Activated CD4-positive, CD25-positive, alpha-beta regulatory T cell treated with anti-CD3 and anti-CD28 coated beads, Interleukin-2, amount 50 U/mL, for 24 hours (primary cell): ENCODE data around the gene PRKCE.
"Not testable (repeated sequence)": the region's sequence is repeated elsewhere in the genome, so short reads cannot be mapped to it uniquely, and the experiment has no call there.

Source experiments
- ATAC-seq, 2 donors: fragments of 150-1000 bp; cut with Tn5 transposase; one replicate each; pipeline ENCODE4 v1.10.0; 2021; ENCODE audit warnings: mild to moderate bottlenecking in 1 of 2, moderate library complexity in 1 of 2

Gene PRKCE

DNA sequence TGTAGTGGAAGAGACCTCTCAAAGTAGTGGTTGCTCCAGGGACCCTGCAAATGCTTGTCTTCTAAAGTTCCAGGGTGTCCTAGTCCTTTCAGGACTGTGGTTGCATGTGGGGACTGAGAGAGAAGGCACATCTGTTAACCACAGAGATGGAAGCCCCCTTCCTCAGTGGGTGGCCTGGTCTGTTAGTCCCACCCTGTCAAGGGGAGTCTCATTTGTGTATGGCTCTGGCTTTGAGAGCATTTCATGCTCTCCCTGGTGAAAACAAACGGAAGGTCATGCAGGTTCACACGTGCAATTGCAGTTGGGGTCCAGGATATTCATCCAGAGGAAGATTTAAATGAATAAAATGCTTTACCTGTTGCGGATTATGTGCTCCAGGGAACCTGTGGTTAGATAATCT is 219.6 kb downstream of the PRKCE start:
- no peak for ATAC-seq

DNA sequence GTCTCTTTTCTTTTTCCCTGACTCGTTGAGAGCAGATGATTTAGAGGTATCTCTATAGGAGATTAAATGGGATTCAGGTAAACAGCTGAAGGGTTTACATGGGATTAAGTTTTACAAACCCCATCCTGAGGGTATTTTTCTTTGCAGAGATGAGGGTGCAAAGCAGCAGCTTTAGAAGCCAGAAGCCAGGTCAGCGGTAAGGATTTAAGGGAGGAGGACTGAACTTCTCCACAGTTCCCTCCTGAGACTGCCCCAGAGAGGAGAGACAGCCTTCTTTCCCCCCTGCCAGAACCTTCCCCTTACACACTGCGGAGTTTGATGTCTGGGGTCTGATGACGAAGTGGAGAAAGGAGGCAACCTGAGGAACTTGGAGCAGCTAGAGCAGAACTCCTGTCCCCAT is 220.1 kb downstream of the PRKCE start:
- no peak for ATAC-seq

DNA sequence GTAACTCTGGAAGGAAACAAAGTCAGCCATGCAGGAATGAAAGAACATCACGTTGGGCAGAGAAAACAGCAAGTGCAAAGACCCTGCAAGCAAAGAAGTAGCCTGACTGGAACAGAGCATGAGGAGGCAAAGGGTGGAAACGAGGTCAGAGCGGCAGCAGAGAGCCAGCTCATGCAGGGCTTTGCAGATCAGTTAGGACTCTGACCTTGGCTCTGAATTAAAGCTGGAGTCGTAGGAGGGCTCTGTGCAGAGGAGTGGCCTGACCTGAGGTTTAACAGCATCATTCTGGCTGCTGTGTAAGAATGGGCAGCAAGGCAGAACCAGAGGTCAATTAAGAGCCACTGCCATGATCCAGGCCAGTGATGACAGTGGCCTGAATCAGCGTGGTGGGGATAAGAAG is 220.7 kb downstream of the PRKCE start:
- no peak for ATAC-seq

DNA sequence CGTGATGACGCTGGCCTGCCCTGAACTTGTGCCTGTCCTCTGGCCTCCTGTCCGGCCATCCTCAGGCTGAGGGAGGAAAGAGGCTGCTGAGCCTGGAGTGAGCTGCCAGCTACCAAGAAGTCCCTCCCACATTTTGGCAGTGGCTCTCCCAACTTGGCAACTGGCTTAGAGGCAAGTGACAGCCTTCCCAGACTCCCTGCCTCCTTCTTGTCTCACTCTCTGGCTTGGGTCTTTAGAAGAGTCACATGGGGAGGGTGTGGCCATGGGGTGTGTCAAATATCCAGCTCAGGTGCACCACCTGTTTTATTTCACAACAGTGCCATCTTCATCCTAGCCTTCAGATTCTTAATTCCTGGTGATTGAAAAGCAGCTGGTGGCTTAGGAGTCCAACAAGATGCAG is 222.9 kb downstream of the PRKCE start:
- no peak for ATAC-seq

DNA sequence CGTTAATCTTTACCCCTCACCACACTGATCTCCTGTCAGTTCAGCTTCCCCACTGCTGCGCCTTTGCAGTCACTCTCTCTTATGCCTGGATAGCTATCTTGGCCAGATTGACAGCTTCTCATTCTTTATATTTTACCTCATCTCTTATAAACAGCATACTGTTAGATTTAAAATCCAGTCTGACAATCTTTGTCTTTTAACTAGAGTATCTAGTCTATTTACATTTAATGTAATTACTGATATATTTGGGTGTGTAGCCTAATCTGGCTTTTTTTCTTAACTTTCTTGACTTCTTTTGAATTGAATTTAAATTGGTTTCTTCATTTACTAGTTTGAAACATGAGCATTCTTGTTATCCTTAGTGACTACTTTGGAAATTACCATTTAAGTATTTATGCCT is 225.1 kb downstream of the PRKCE start:
- no peak for ATAC-seq

DNA sequence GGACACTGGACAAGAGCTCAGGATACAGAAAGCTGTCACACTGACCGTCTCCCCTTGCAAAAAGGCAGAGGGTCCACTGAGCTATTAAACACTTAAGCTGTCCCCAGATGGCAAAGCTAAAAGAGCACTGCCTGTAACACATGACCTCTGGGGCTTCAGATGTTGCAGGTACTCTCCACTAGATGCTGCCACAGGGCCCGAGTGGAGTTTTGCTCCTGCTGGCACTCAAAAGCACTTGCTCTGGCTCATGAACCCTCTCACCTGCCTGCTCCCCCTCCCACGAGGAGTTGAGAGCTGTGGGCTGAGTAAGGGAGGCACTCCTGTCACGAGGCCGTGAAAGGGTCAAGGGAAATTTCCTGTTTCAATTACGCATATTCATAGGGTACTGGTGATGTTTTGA is 227.9 kb downstream of the PRKCE start:
- no peak for ATAC-seq

DNA sequence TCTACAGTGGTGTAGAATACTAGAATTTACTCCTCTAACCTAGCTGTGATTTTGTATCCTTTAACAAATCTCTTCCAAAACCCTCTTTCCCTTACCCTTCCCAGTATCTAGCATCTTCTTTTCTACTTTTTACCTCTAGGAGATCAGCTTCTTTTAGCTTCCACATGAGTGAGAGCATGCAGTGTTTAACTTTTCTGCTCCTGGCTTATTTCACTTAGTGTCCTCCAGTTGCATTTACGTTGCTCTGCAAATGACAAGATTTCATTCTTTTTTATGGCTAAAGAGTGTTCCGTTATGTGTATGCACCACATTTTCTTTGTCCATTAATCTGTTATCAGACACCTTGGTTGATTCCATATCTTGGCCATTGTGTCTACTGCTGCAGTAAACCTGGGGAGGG is 228.5 kb downstream of the PRKCE start:
- no peak for ATAC-seq

DNA sequence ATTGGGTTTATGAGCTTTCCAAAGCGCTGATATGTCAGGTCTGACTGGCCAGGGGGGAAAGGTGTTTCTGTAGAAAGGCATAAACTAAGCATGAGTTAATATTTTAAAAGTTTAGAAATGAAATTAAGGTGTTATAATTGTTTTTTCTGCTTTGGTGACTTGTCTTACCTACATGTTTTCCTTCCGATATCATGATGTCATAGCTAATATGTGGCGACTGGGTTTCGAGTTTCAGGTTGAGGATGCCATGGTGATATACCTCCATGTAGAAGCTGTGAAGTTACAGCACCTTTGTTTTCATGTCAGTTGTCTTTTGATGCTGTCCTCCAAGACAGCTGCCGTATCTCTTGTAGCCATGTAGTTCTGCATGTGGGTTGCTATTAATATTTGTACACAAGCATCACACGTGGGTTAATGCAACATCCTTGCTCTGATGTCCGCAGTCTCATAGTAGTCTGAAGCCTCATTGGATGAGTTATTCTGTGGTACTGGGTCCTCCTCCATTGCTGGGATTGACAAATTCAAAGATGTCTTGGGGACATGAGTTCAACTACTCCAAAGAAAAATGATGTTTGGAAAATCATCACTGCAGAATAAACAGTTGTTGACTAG is 230.6 kb downstream of the PRKCE start:
- ATAC-seq: no peak

DNA sequence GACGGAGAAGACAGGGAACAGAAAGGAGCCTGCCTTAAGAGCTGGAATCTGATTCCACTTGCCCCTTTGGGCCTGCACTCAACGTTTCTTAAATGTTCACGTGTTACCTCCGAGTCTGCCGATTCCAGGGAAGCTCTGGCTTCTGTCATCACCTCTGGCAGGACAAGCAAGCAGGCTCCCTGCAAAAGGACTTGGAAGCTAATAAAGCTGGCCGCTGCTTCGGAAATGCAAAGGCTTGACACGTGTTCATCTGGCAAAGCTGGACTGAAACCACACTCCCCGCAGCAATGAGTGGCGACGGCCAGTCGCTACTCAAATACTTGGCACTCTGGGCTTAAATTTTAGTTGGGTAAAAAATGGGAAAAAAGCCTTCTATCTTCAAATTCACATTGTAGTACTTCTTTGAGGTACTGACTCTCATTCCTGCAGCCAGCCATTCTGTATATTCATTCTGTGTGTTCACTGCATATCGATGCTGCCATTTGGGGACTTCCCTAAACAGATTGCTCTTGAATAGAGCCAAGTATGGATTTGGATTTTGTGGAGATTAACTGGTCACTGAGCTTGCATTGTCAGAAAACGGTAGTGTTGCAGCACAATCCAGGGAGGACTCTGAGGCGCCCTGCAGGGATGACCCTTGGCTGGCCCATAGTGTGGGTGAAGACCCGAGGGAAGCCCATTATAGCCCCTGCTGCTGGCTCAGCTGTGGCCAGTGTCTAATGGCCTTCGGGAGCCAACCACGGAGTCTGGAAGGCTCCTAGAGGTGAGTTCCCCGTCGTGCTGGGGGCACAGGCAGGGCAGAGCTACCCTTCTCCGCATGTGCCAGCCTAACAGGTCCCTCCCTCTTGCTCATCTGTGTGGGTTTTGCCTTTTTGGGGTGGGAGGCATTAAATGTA is 231.5 kb downstream of the PRKCE start:
- no peak for ATAC-seq

DNA sequence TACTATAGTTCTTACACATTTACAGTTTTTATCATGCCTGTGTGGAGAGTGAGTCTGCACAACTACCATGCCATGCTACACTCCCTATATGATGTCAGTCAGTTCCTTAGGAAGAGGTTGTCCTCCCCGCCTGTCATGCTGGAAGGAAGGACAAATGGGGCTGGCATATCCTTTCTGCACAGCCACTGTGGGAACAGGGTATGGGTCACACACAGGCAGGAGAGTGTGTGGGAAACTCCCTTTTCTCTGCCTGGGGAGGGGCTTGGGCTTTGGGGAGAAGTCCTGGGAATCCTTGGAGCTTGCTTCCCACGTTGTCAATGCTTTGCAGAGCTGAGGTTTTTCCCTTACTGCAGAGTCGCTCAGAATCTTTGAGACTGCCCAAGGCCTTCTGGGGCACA is 232.1 kb downstream of the PRKCE start:
- ATAC-seq: no peak

DNA sequence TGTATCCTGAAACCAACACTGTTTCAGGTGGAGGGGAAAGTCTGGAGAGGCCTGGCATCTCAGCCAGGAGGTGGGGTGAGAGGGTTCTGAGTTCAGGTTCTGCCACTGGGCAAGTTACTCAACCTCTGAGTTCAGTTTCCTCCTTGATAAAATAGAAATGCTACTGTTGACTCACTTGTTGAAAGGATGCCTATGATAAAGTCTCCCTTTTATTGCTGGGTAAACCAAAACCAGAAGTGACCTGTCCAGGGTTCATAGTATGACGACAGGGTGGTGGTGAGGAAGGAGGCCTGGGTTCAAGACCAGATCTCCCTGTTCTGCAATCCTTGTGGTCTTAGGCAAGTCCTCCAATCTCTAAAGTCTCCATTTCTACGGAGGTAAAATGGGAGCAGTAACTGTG is 232.7 kb downstream of the PRKCE start:
- ATAC-seq: no peak

DNA sequence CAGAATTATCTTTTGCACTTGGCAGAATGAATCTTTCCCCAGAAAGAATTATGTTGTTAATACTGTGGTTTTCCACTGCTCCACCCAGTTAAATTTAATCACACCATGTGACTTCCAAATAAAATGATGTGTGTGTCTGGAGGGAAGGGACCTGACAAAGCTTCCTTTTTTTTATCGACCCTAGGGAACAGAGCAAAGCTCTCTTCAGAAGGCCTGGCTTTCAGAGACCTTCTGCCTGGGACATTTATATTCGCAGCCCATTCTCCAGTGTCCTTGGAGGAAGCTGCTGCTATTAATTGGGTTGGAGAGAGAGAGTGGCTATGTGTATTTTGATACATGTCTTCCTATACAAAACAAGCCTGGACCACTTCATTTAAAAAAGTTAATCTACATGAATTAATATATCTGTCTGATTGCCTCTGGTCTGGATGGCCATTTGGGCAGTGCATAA is 233.7 kb downstream of the PRKCE start:
- no peak for ATAC-seq

DNA sequence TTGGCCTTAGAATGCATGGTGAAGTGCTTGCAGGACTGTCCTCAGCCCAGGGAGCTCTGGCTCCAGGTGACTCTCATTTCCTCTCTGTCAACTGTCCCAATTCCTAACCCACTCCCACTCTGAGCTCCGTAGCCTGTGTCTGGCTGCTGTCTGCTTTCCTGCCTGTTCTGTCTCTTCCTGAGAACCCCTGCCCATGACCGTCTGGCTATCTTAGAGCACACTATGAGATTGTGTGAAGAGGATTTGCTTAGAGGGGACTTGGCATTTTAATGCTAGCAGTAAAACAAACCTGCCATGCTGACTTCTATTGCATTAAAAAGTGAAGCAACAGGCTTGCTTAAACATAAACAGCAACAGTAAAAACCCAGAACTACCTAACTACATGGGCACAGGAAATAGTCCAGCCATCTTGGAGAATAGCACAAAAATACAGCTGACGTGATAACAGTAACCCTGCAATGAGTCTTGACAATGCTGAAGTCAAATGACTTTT is 234.7 kb downstream of the PRKCE start:
- no peak for ATAC-seq

DNA sequence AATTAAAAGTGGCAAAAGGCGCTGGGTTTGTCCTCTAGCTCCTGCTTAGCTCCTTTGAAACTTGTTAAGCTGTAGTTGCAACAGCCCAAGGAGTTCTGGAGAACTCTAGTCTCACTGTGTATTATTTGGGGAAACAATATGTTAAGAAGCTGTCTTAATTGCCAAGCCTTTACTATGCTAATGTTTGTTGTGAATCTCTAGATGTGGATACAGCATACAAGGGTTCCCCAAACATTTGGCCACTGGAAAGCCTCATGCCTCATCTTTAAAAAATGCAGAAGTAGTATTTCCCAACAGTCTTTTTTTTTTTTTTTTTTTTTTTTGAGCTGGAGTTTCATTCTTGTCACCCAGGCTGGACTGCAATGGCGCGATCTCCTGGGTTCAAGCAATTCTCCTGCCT is 236.7 kb downstream of the PRKCE start:
- ATAC-seq: no peak

DNA sequence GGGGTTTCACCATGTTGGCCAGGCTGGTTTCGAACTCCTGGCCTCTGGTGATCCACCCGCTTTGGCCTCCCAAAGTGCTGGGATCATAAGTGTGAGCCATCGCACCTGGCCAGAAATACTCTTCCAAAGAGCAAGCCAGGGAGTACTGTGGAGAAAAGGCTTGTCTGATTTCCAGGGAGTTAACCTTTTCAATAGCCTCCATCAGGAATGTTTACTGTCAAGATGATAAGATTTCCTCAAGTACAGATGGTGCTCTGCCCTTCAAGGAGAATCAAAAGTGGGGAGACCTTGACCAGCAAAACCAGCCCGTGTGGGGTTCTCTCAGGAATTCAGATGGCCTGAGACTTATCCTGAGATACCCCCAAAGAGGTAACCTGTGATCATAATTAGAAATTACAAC is 237.2 kb downstream of the PRKCE start:
- ATAC-seq: no peak

DNA sequence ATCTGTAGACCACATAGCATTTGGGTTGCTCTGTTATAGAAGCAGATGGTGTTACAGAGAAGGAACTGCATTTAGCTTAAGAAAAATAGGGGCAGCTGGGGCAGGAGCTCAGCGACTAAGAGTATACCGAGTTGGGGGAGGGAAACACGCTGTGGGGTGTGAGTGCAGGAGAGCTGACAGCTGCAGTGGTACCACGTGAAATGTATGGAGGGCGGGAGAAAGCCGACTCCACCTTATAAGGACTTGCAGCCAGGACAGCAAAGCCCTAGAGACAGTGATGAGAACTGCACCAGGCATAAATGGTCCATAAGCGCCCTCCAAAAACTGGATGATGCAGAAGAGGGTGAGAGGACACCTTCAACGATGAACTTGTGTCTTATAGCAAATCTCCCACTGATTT is 237.6 kb downstream of the PRKCE start:
- ATAC-seq: peak; percentile 45 to 62

DNA sequence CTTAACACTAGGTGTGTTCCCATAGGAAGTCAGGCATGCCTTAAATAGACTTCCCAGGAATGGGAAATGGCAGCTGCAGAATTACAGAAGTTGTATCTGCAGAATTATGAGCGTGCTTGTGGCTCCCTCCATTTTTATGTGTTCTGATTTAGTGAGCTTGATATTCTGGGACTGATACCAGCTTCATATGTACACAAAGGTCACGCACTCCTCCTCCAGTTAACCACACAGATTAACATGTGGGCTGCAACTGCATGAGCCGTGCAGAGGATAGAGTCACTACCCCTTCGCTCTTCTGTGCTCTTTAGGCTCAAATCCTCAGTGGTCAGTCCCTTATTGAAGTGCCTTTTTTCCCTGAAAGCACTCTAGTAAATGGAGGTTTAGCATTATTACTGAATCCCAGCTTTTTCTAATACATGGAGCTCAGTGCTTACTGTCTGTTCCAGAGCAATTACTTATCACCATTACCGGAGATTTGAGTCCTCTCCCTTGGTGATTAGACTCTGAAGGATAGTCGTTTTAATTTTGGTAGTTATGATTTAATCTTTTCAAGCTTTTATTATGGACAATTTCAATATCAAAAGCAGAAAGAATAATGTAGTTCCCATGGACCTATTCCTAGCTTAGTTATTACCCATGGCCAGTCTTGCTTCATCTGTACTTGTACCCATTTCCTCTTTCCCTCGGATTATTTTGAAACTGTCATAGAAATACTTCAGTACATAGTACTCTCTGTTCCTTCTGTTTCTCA is 238.3 kb downstream of the PRKCE start:
- ATAC-seq: no peak

DNA sequence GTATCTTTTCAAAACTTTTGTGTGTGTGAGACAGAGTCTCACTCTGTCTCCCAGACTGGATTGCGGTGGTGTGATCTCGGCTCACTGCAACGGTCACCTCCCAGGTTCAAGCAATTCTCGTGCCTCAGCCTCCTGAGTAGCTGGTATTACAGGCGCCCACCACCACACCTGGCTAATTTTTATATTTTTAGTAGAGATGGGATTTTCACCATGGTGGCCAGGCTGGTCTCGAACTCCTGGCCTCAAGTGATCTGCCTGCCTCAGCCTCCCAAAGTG is 238.8 kb downstream of the PRKCE start:
- not testable (repeated sequence) for ATAC-seq

DNA sequence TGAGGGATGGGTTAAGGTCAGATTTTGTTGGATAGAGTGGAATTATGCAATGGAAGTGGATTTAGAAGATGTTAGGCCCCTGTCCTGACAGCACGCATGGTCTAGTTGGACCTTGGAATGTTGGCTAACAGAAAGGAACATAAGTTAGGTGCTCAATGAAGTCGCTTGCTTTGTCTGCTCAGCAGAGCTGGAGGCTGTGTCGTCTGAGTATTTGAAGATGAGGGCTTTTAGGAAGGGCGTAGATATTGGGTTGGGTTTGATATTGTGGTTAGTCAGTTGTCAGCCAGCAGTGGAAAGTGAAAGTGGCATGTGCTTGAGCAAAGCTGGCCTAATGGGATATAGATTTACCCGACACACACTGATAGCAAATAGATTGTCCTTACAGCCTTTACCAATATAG is 239.3 kb downstream of the PRKCE start:
- ATAC-seq: peak; percentile 21 to 36

DNA sequence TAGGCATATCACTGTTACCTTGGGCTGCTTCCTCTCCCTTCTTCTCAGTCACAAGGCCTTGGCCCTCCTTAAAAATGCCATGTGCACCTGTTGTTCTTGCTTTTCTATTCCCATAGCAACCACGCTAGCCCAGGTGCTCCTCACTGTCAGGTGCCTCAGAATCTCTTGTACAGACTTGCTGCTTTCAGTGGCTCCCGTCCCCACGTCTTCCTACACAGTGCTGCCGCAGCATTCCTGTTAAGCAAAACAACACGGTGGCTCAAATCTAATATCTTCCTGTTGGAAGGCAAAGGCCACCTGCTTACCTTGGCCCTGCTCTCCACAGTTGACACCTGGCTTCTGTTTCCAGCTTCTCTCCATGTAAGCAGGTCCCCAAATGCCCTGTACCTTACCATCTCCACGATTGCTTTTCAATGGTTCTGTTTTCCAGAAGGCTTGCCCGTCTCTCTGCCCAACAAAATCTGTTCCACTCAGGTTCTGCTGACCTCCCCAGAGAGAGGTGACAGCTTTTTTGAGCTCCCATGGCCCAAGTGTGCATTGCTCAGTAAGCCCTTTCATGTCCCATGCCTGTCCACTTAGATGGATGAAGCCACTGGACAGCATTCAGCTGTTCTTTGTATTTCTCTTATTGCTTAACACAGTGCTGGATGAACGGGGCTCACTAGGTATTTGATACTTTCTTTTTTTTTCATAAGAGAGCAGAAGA is 240.4 kb downstream of the PRKCE start:
- no peak for ATAC-seq

DNA sequence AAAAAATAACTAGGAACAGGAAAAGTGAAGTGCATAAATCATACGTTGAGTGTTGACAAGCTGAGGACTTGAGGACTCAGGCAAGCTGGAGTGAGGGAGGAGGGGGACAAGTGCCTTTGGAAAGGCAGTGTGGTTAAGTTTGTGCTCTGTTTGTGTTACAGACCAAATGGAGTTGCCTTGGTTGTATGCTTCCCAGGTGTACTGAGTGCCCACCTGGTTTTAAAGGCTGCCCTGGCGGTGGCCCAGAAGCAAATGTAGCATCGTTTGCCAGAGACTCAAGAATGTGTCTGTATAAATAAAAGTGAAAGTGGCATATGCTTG is 240.9 kb downstream of the PRKCE start:
- no peak for ATAC-seq

DNA sequence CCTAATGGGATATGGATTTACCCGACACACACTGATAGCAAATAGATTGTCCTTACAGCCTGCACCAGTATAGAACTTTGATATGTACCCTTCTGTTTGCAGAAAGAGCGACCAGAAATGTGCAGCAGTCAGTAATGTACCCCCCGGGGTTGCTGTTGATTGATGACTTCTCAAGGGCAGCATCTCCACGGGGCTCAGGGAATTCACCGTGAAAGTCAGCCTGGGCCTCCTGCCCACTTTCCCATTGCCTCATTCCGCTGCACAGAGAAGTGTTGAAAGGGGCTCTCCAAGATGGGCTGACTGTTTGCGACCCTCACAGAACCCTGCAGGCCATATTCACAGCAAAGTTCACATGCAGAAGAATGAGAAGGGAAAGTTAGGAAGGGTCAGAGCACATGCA is 241.3 kb downstream of the PRKCE start:
- ATAC-seq: no peak

DNA sequence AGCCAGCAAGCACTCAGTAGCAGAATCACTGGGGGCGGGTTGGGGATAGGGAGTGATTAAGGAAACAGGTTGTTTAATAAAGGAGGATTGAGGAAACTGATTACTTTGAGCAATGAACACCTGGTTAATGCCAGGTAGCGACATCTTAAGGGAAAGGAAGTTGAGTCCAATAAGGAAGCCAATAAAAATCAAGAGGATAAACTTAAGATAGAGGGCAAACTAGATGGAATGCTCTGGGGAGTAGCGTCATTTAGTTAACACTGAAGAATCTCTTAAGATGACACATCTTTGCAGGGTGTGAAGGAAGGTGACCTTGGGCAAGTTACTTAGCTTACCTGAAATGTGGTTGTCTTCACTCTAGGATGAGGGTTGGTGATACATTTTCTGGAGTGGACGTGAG is 242.7 kb downstream of the PRKCE start:
- no peak for ATAC-seq
